Fibroblast of upper back skin (primary cell): ENCODE measurements around the gene ARHGAP36.

Experiments
- DNase-seq: peaks from one replicate; pipeline ENCODE4 v3.0.0-alpha.2; 2013

Gene ARHGAP36

GRCh38 chrX:131058136-131058868 lies at the start of gene ARHGAP36:
ARHGAP36 (plus strand) TSS chrX:131058346; CDS start chrX:131081666, 23,320 bp downstream.
- no peak for DNase-seq

DNA sequence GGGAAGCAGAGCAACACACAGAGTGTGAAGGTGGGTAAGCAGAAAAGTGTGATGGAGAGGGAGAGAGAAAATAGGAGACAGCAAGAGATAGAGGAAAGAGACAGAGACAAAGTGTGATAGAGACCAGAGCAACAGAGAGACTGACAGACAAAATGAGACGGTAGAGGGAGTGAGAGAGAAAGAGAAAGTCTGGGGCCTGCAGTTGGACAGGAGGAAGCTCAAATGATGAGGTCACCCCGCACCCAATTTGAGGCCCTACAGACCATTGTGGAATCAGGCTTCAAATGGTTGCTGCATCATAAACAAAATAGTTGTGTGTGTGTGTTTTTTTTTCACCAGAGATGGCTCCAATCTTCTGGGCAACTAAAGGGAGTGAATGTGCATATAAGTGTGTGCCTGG lies 48.0 kb upstream of the ARHGAP36 start:
- DNase-seq = no peak

- no peak for DNase-seq
Measured at GRCh38 chrX:131025336-131025735, 32.8 kb upstream of the ARHGAP36 start.

DNA sequence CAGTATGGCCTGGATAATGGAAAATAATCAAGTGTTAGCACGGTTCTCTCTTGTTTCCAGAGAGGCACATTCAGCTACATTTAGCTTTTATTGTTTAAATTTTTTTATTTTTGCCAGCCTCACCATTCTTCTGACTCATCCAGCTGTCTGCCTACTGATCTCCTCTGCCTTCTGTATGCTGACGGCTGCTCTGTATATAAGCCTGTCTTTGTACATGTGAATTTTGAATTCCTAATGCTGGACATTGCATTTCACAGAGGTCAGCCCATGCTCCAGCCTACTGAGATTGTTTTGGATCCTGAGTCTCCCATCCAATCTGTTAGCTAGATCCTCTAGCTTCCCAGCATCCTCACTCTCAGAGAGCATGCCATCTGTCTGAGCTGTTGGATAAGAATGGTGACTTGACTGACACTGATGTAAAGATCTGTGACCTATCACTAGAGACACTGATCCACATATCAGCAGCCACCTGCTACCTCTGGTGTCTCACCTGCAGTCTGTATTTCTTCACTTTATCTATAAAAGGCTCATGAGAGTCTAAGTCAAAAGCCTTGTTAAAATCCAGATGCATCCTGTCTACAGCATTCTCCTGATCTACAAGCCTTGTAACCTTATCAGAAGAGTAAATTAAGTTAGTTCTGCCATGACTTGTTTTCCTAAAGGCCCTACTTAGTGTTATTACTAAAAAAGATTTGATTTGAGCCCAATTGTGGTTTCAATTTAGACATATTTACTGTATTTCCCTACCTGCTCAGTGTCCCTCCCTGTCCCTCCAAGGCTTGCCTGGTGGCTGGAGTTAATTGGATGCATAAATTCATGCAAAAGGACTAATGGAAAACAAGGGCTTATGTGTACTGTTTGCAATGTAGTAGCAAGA lies 25.6 kb upstream of the ARHGAP36 start:
- no peak for DNase-seq

GRCh38 chrX:131034063-131034462 lies 24.1 kb upstream of the ARHGAP36 start:
- no peak for DNase-seq

DNA sequence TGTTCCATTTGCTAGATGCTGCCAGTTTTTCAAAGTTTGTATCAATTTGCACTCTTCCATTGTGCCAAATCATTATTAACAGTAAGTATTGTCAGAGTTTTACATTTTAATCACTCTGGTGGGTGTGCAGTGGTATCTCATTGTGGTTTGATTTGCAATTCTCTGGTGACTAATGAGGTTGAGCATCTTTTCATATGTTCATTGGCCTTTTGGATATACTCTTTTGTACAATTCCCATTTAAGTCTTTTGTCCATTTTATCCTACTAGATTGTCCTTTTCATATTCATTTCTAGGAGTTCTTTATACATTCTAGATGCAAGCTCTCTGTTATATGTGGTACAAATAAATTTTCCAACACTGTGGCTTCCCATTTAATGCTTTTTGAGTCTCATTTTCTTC lies 17.4 kb upstream of the ARHGAP36 start:
- DNase-seq = no peak

GRCh38 chrX:131041667-131042066 lies 16.5 kb upstream of the ARHGAP36 start:
- no peak for DNase-seq

DNA sequence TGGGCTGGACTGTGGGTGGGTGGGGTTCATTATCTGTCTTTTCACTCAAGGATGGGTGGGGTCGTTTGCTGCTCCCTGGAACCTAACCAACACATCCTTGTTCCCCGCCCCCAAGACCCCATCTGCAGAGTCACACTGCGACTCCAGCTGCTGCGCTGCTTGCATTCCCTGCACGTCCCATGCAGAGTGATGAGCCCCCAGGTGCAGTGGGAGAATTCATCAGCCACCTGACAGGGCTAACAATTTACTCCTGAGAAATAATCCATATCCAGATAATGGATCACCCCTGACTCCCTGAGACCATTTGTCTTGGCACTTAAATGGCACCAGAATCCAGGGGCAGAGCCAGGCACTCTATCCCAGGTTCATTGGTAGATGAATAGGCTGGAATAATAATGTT lies 12.4 kb upstream of the ARHGAP36 start:
- no peak for DNase-seq

DNA sequence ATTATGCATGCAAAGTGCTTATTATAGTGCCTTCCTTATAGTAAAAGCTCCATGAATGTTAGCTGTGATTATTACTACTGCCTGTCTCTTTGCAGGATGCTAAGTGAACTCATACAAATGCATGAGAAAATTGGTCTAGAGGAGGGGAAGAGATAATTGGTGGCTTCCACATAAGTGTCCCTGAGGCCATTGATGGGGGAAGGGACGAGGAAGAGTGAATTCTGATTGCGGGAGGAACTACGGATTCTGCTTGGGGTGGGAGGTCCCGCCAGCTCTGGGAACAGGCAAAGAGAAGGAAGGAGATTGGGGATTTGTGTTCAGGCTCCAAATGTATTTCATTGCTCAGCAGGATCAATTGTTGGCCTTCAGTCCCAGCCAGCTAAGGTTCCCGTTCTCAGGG lies 11.6 kb upstream of the ARHGAP36 start:
- no peak for DNase-seq

- DNase-seq = no peak
Measured at GRCh38 chrX:131047180-131047579, 11.0 kb upstream of the ARHGAP36 start.

GRCh38 chrX:131053076-131053475 lies 5.1 kb upstream of the ARHGAP36 start:
- DNase-seq = no peak

DNA sequence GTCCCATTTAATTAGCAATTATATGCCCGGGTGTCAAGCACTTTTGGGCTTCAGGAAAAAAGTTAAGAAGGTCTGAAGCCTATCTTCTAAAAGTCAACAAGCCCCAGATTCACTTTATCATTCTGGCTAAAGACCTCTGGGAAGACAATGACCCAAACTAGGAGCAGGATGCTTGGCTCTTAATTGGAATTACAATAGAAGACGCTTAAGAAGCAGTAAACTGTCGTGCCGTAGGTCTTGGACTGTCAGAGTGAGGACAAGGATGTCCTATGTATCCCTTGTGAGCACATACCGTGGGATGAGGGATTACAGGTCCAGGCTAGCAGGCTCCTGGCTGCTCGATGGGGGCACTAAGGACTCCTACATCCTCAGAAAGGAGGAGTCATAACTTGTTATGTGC lies 3.2 kb upstream of the ARHGAP36 start:
- DNase-seq = no peak

DNA sequence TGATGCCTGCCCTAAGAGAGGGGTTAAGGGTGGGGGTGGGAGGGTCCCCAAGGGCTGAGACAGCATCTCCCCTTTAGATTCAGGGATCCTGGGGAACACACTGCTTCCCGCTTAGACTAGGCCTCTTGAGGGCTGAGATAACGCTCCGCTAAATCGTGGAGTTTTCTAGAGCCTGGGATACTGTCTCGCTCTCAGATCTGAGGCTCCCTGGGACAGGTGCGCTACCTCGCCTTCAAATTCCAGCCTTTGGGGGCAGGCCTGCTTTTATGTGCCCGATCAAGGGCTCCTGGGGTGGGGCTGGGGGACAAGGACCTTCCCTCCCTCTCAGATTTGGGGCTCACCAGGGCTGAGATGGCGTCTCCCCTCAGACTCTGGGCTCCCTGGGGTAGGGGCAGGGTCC lies 440 bp upstream of the ARHGAP36 start:
- no peak for DNase-seq

GRCh38 chrX:131059246-131059645 lies 1.1 kb downstream of the ARHGAP36 start:
- DNase-seq = no peak

DNA sequence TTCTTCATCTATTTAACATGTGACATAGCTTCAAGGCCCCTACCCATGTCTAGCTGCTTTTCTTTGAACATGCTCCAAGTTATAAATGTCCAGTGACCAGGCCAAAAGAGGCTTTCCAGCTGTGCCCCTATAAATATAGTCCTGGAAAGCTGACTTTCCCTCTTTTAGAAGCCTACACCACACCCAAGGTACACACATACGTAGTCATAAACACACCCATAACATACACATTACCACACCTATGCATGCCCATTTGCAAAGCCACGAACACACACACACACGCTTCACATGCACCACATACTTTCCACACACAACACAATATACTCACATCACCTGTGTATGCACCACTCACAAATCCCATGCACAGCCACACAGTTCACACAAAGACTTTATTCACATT lies 2.0 kb downstream of the ARHGAP36 start:
- no peak for DNase-seq

- DNase-seq = no peak
Measured at GRCh38 chrX:131061306-131061705, 3.2 kb downstream of the ARHGAP36 start.

DNA sequence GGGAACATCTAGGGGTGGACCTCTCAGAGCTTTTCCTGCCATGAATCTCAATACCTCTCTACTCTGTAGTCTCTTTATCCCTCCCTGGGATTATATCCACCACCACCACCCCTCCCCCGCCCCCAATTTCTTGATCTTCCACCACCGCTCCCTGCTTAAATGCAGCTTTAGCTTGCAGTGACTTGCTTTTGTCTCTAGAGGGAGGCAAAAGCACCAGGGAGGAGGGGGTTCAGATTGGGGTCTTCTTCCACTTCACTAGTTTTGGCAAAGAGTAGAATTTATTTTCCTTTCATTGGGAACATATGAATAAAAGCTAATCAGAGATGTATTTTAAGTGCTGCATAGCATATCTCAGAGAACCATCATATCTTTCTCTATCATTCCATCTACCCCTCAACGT lies 5.5 kb downstream of the ARHGAP36 start:
- no peak for DNase-seq

DNA sequence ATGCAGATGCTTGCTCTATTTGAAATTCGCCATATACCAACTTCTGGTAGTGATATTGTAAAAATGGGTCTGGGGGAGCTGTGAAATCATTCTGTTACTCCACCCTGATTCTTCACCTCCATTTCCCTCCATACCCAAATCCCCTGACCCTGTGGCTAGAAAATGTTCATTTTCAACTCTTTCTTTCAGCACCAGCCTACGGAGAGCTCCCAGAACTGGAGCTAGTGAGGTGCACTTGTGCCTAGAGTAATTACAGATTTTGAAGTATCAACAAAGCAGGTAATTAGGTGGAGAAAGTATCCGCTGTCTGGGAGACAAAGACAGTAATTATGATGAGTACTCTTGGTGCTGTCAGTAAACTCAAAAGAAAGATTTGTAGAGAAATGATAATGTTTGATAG lies 8.1 kb downstream of the ARHGAP36 start:
- no peak for DNase-seq

- no peak for DNase-seq
Measured at GRCh38 chrX:131067216-131067615, 9.1 kb downstream of the ARHGAP36 start.

DNA sequence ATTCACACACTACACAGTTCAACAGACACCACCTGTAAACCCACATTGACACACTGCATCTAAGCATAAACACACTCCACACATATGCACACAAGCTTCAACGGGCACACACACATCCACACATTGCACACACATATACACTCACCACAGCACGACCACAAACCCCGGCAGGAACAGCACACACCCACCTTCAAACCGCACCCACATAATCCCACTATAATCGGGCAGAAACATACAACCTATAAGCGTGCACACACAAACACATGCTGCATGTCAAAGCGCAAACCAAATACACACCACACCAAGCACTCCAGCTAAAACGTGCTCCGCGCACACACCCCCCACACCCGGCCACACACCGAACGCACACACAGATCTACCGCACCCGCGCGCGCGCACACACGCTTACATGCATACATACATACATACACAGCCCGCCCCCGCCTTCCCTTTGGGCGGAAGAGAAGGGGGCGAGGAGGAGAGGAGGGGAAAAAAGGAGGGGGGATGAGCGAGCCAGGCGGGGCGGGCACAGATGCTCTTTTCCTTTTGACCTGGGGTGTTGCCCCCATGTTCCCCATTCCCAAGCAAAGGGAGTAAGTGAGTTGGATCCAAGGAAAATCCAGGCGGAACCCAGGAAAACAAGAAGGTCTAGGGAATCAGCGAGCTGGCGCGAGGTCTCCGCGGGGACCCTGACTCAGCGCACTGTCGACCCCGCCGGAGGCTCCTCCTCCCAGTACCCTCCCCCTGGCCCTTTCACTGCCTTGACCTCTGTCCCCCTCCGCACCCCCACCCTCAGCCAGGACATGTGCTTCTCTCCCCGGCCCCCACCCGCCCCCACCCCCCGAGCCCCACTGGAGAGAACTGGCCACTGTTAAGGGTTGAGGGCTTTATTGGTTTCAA lies 9.9 kb downstream of the ARHGAP36 start:
- DNase-seq = no peak

GRCh38 chrX:131068945-131069719 lies 11.0 kb downstream of the ARHGAP36 start:
- peak; percentile 4 for DNase-seq

- no peak for DNase-seq
Measured at GRCh38 chrX:131072871-131073571, 14.9 kb downstream of the ARHGAP36 start.
